IPS-11a (cell line): Measurements from ENCODE around the gene DSCAML1.

ENCODE experiments used
- H3K4me3 ChIP-seq: one replicate; pipeline ENCODE4 v1.5.1; 2013; ENCODE audit warnings: low read depth, low read length, control low read depth

DSCAML1 gene

DNA sequence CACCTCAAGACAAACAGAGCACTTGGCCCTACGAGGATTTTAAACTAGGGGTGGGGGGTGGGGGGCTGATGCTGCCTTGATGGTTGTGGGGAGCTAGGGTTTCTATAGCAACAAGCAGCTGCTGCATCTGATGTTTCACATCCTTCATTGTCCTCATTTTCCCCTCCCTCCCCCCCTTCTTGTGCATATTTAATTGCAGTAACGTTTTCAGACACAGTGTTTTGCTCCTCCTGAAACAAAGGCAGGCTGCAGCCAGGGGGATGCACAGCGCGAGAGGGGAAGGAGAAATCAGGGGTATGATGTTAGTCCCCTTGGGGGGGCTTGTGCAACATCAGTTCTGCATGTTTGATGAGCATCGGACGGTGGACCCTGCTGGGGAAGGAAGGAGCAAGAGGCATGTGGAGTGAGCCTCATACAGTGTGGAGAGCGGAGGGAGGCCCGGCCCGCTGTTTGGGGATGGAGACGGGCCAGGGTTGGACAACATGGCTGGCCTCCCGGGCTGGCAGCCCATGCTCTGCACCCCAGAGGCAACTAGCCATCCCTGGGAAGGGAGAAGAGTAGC lies 261.1 kb downstream of the DSCAML1 start:
- no peak overlapping the region for H3K4me3 ChIP-seq

DNA sequence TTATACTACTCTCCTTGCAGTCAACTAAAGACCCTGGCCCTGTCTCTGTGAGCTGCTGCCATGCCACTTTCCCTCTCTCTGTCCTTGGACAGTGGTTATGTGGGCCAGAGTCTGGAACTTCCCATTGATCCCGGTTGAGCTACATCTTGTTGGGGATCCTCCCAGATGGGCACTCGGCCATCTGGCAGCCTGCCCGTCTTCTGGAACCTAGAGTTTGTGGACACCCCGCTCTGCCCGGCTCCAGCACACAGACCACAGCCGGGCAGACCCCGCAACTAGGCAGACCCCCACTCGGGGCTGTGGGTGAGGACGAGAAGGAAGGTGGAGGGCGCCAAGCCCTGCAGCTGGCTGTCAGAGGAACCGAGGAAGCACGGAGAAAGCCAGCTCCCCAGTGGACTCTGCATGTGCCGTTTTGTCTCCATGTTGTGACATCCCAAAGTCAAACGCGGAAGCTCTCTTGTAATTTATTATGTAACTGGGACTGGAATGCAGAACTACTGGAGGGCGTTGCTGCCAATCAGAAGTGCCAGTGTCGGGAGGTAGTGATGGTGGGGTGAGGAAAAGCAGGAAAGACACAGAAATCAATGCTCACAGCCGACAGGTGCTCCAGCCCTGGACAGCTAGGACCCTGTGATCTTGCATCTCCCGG lies 261.7 kb downstream of the DSCAML1 start:
- no peak overlapping the region for H3K4me3 ChIP-seq

DNA sequence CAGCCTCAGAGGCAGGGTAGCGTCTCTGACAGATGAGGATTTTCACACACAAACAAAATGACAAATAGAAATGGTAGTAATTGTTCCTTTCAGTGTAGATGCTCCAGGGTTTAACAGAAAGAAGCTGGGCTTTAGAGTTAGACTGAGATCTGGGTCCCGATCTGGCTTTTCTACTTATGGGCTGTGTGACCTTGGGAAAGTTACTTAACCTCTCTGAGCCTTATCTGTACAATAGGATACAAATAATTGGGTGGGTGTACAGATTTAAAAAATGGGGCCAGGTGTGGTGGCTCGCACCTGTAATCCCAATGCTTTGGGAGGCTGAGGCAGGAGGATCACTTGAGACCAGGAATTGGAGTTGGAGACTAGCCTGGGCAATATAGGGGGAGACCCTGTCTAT lies 264.4 kb downstream of the DSCAML1 start:
- H3K4me3 ChIP-seq: no peak overlapping the region

GRCh38 chr11:117529816-117530215 lies 267.2 kb downstream of the DSCAML1 start:
- no peak overlapping the region for H3K4me3 ChIP-seq

GRCh38 chr11:117528097-117528721 lies 268.8 kb downstream of the DSCAML1 start:
- H3K4me3 ChIP-seq: no peak overlapping the region

DNA sequence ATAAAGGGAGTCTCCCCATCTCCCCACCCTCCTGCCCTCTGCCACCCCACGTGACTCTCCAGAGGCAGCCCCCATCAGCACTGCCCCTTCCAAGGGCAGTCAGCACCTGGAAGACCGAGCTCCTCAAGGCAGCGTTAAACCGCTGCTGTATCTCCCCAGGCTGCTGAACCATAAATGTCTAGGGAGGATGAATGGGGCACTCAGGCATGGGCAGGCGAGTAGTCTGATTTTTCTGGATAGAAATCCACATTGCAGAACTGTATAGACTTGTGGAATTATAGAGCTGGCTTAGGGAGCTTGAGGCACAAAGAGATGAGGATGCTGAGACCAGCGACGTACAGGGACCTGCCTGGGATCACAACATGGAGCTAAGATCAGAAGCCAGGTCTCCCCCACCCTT lies 269.7 kb downstream of the DSCAML1 start:
- no peak overlapping the region for H3K4me3 ChIP-seq

GRCh38 chr11:117525866-117526542 lies 271.0 kb downstream of the DSCAML1 start:
- no peak overlapping the region for H3K4me3 ChIP-seq

DNA sequence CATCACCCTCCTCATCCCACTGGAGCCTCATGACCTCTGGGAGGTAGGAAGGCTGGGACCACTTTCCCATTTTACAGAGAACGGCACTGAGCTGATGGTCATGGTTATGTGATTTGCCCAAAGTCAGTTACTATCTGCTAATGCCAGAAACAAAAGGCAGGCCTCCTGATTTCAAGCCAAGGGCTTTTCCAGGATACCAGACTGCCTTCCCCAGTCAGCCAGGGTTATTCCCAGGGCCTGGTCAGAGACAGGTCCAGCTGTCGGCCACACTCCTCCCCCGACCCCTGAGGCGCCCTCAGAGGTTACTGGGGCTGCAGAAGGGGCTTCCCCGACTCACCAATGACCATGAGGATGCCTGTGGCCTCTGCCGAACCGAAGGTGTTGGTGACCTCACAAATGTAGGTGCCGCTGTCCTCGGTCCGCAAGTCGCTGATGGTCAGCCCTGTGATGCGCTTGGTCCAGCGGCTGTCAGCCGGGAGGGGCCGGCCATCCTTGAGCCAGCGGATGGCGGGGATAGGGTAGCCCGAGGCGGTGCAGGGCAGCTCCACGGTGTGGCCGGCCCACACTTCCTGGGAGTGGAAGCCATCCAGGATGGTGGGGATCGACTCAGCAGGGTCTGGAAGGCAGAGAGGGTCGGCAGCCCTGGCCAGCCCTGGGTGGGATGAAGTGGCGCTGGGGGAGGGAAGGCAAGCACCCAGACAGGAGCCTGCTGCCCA lies 272.4 kb downstream of the DSCAML1 start:
- H3K4me3 ChIP-seq: no peak overlapping the region

- no peak overlapping the region for H3K4me3 ChIP-seq
Observed at GRCh38 chr11:117523680-117524079, 273.3 kb downstream of the DSCAML1 start.

DNA sequence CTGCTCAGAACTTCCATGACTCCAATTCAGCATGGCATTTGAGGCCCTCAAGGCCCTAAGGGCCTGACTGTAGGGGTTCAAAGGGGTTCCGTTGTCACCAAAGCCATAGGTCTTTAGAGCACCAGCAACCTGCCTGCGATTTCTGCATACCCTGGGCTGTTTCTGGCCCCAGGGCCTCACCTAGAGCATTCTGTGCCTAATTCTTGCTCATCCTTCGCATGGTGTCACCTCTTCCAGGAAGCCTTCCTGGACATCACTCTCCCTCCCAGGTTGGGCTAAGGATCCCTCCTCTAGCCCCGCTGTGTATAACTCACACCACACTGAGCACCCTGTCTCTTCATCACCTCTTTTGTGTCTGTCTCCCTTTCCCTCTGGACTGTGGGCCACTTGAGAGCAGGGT lies 275.0 kb downstream of the DSCAML1 start:
- no peak overlapping the region for H3K4me3 ChIP-seq

GRCh38 chr11:117520966-117521365 lies 276.1 kb downstream of the DSCAML1 start:
- H3K4me3 ChIP-seq: no peak overlapping the region

DNA sequence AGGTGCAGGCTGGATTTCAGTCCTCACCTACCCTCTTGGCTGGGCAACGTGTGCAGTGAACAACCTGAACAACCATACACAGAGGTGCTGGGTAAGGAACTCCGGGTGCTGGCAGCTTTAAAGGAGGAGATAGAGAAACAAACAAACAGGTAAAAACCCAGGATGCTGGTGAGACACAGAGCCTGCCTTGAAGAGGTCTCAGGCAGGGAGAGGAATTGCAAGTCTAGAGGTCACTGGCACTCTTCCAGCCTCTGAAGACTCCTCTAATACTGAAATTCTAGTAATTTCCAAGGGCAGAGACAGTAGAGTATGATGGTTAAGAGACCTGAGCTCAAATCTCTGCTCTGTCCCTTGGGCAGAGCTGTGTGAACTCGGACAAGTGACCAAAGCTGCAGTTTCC lies 276.8 kb downstream of the DSCAML1 start:
- no peak overlapping the region for H3K4me3 ChIP-seq

DNA sequence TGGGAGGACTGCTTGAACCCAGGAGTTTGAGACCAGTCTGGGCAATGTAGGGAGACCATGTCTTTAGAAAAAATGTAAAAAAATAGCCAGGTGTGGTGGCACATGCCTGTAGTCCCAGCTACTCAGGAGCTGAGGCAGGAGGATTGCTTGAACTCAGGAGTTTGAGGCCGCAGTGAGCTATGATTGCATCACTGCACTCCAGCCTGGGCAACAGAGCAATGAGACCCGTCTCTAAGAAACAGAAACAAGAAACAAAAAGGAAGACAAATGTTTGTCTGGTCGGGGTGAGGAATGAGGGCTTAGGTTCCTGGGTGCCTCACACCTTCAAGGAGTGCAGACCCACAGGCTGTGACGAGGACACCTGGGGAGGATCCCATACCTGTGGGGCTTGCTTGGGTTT lies 277.4 kb downstream of the DSCAML1 start:
- H3K4me3 ChIP-seq: no peak overlapping the region

DNA sequence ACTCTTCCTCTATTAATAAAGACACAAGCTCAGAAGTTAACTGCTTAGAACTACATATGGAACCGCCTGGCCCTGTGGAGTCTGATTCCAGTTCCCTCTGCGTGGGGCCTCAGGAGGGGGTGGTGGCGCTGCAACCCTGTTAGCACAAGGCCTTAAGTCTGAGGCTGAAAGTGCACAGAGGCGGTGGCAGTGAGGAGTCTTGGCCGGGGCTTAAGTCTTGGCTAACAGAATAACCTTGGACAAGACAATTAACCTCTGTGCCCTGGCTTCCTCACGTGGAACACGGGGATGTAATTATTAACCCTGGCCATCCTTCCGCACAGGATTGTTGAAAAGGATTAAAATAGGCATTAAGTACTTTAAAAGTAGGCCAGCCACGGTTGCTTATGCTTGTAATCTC lies 277.8 kb downstream of the DSCAML1 start:
- H3K4me3 ChIP-seq: no peak overlapping the region

DNA sequence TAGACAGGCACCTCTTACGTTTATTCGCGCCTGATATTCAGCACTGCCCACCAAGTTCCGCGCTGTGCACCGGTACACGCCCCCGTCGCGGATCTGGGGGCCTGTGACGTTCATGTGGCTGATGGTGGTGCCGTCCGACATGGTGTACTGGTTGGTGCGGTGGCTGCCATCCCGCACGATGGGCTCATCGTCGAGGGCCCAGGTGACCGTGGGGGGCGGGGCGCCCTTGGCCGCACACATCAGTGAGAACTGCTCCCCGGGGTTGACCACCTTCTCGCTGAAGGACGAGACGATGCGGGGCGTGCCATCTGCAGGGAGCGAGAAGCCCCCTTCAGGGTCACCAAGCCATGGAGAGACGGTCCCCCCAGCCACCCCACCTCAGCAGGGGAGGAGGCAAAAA lies 278.6 kb downstream of the DSCAML1 start:
- no peak overlapping the region for H3K4me3 ChIP-seq

GRCh38 chr11:117517097-117517496 lies 279.9 kb downstream of the DSCAML1 start:
- H3K4me3 ChIP-seq: no peak overlapping the region

- H3K4me3 ChIP-seq: no peak overlapping the region
Observed at GRCh38 chr11:117515892-117516787, 280.9 kb downstream of the DSCAML1 start.

GRCh38 chr11:117514256-117514655 lies 282.8 kb downstream of the DSCAML1 start:
- no peak overlapping the region for H3K4me3 ChIP-seq

DNA sequence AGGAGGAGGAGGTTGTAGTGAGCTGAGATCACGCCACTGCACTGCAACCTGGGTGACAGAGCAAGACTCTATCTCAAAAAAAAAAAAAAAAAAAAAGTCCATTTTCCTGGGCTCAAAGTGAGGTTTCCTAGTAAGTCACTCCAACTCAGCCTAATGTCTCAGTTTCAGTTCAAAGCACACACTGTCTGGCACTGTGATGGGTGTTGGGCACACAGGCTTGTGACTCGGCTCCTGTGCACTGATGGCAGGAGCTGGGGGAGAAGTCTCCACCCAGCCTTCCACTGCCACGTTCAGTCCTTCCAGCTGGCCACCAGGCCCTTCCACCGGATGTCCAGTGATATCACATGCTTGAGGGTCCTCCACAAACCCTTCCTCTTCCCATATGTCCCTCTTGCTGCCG lies 283.4 kb downstream of the DSCAML1 start:
- H3K4me3 ChIP-seq: no peak overlapping the region

GRCh38 chr11:117511931-117512539 lies 285.0 kb downstream of the DSCAML1 start:
- H3K4me3 ChIP-seq: no peak overlapping the region
